Measurements from ENCODE around the gene WDR81. TPM values are rescaled to one million over a fixed set of nuclear protein-coding genes. Genes with fewer than 3 reads are reported as not detected.
A peak's percentile ranks its signal among the peaks of the same experiment; 100 is the strongest.

The WDR81 gene
- total and polyA plus RNA-seq, 11 donors, result 7.2 to 29.0 (median 9.3) TPM

- H3K4me3 ChIP-seq, result peak overlapping the region in 11 of 12 donors; percentile 12 to 100 (median 91)
- intact Hi-C loops (cut with DNase I), result loop anchor here in 5 of 10 donors (5.0 to 10.0 kb wide), 6 partner anchors 36 to 681 kb away; partner anchors contain the start of gene OVCA2 (in 1 of the 5)
- H3K27ac ChIP-seq, result peak overlapping the region in 11 of 12 donors; percentile 96 to 100 (median 100)
- DNase-seq, result no peak
- no peaks in the 10 kb centered on the region for H3K27me3 ChIP-seq
- TF ChIP-seq CTCF (IDR thresholded peaks at IDR 0.05) (no peak), POLR2A (IDR thresholded peaks at IDR 0.05) (no peak)
- H3K9me3 ChIP-seq, result no peaks in the 10 kb centered on the region
- WGBS, 4 donors, result 63 to 74% (median 68%) methylated on average over 10 of the region's 10 CpGs
- no peak for ATAC-seq
- peaks cover 0 to 37% (median 32%) of the 10 kb centered on the region in 9 donors for H3K36me3 ChIP-seq
- H3K4me1 ChIP-seq, result peaks cover 9 to 68% (median 52%) of the 10 kb centered on the region in 12 donors
Measured at GRCh38 chr17:1713160-1713877, 11.2 kb upstream of the WDR81 start.

- TF ChIP-seq CTCF (IDR thresholded peaks at IDR 0.05) (peak in 5 of 12 donors; percentile 13 to 40 (median 37)), POLR2A (IDR thresholded peaks at IDR 0.05) (no peak)
- WGBS, 4 donors, result 9 to 17% (median 13%) methylated on average over 8 to 11 of the region's 11 CpGs
- Histone ChIP-seq H3K36me3 (peaks cover 0 to 37% (median 32%) of the 10 kb centered on the region in 9 donors), H3K4me3 (peak overlapping the region; percentile 12 to 100 (median 91)), H3K27me3 (no peaks in the 10 kb centered on the region), H3K4me1 (peaks cover 9 to 74% (median 57%) of the 10 kb centered on the region in 12 donors), H3K27ac (peak overlapping the region; percentile 80 to 100 (median 100)), H3K9me3 (no peaks in the 10 kb centered on the region)
- DNase-seq (peak in 1 of 5 donors; percentile 36), ATAC-seq (no peak)
- intact Hi-C loops (cut with DNase I), result loop anchor here in 8 of 10 donors (1.0 to 10.0 kb wide), 10 partner anchors 29 to 681 kb away; partner anchors contain the start of genes PRPF8 (in 2 of the 8) and OVCA2 (in 1 of the 8)
Measured at GRCh38 chr17:1713878-1714426, 10.6 kb upstream of the WDR81 start.

- peak overlapping the region; percentile 67 to 100 (median 94) for H3K4me3 ChIP-seq
- TF ChIP-seq POLR2A (IDR thresholded peaks at IDR 0.05), result peak in 1 of 2 donors; percentile 19
- TF ChIP-seq CTCF (IDR thresholded peaks at IDR 0.05), result no peak
- peaks cover 9 to 70% (median 54%) of the 10 kb centered on the region in 12 donors for H3K4me1 ChIP-seq
- peak; percentile 97 to 100 (median 99) for DNase-seq
- H3K27ac ChIP-seq, result peak overlapping the region; percentile 96 to 100 (median 100)
- WGBS, 4 donors, result 0 to 3% (median 2%) methylated on average over 5 to 19 of the region's 19 CpGs
- peaks cover 0 to 37% (median 32%) of the 10 kb centered on the region in 9 donors for H3K36me3 ChIP-seq
- peak; percentile 49 to 71 (median 56) for ATAC-seq
- no peaks in the 10 kb centered on the region for H3K9me3 ChIP-seq
- intact Hi-C loops (cut with DNase I), result loop anchor here in 8 of 10 donors (1.0 to 10.0 kb wide), 10 partner anchors 30 to 680 kb away; partner anchors contain the start of genes PRPF8 (in 2 of the 8) and OVCA2 (in 1 of the 8)
- no peaks in the 10 kb centered on the region for H3K27me3 ChIP-seq
Measured at GRCh38 chr17:1714427-1714979, 10.0 kb upstream of the WDR81 start.

Data from heart left ventricle (tissue), 16 donors.